GM21360 (cell line): Measurements from ENCODE around the gene FKBP14.
A peak's percentile ranks its signal among the peaks of the same experiment; 100 is the strongest.

Source experiments
- ATAC-seq: cut with Tn5 transposase; IDR thresholded peaks from one replicate; pipeline ENCODE4 v1.9.1; 2021; ENCODE audit warnings: mild to moderate bottlenecking, moderate library complexity; ENCODE audit not compliant: unreplicated experiment

FKBP14 gene

GRCh38 chr7:30026229-30027064 lies at the start of gene FKBP14:
Gene FKBP14 (minus strand): TSS chr7:30026702. CDS start chr7:30026508, 194 bp downstream.
- peak; percentile 75 for ATAC-seq

GRCh38 chr7:30074422-30075030 lies 48.0 kb upstream of the FKBP14 start:
- no peak for ATAC-seq

GRCh38 chr7:30072735-30073134 lies 46.2 kb upstream of the FKBP14 start:
- no peak for ATAC-seq

GRCh38 chr7:30070052-30070451 lies 43.5 kb upstream of the FKBP14 start:
- ATAC-seq, result no peak

- ATAC-seq, result no peak
Measured at GRCh38 chr7:30069096-30069867, 42.8 kb upstream of the FKBP14 start.

GRCh38 chr7:30068117-30068516 lies 41.6 kb upstream of the FKBP14 start:
- ATAC-seq, result no peak

- no peak for ATAC-seq
Measured at GRCh38 chr7:30066687-30067086, 40.2 kb upstream of the FKBP14 start.

GRCh38 chr7:30065746-30066145 lies 39.2 kb upstream of the FKBP14 start:
- no peak for ATAC-seq

GRCh38 chr7:30062587-30062986 lies 36.1 kb upstream of the FKBP14 start:
- no peak for ATAC-seq

- peak; percentile 81 for ATAC-seq
Measured at GRCh38 chr7:30061786-30062185, 35.3 kb upstream of the FKBP14 start.

- ATAC-seq, result no peak
Measured at GRCh38 chr7:30057741-30058140, 31.2 kb upstream of the FKBP14 start.

GRCh38 chr7:30053068-30053467 lies 26.6 kb upstream of the FKBP14 start:
- no peak for ATAC-seq

- no peak for ATAC-seq
Measured at GRCh38 chr7:30049173-30049572, 22.7 kb upstream of the FKBP14 start.

- no peak for ATAC-seq
Measured at GRCh38 chr7:30048582-30048981, 22.1 kb upstream of the FKBP14 start.

GRCh38 chr7:30047124-30047523 lies 20.6 kb upstream of the FKBP14 start:
- ATAC-seq, result no peak

- ATAC-seq, result no peak
Measured at GRCh38 chr7:30046127-30046770, 19.7 kb upstream of the FKBP14 start.

GRCh38 chr7:30041526-30042269 lies 15.2 kb upstream of the FKBP14 start:
- ATAC-seq, result no peak

- no peak for ATAC-seq
Measured at GRCh38 chr7:30040938-30041337, 14.4 kb upstream of the FKBP14 start.

GRCh38 chr7:30038196-30038980 lies 11.9 kb upstream of the FKBP14 start:
- ATAC-seq, result no peak

- no peak for ATAC-seq
Measured at GRCh38 chr7:30036220-30036619, 9.7 kb upstream of the FKBP14 start.
